ENCODE data around the gene MTMR12. TPM values are rescaled to one million over a fixed set of nuclear protein-coding genes. Genes with fewer than 3 reads are reported as not detected.

Gene MTMR12
- total and polyA plus RNA-seq, 2 of the 13 experiments (the other 11 are each of a cell fraction or from before 2014, with no cell fraction given) = 23.4 to 36.6 TPM

- TF ChIP-seq ZNF784 (CRISPR knock-in tag; IDR thresholded peaks at IDR 0.05; ENCODE audit: borderline replicate concordance) (no peak), NFIB (CRISPR knock-in tag; IDR thresholded peaks at IDR 0.05; ENCODE audit: borderline replicate concordance) (no peak), ZNF549 (CRISPR knock-in tag; IDR thresholded peaks at IDR 0.05) (no peak), FOSL1 (CRISPR knock-in tag; IDR thresholded peaks at IDR 0.05; ENCODE audit: borderline replicate concordance) (no peak), SCMH1 (CRISPR knock-in tag; IDR thresholded peaks at IDR 0.05; ENCODE audit: borderline replicate concordance) (no peak), ZNF569 (CRISPR knock-in tag; IDR thresholded peaks at IDR 0.05; ENCODE audit: borderline replicate concordance) (no peak), ZNF660 (CRISPR knock-in tag; IDR thresholded peaks at IDR 0.05; ENCODE audit: borderline replicate concordance, low read depth) (no peak), ZNF468 (CRISPR knock-in tag; IDR thresholded peaks at IDR 0.05) (no peak), ZNF788 (CRISPR knock-in tag; IDR thresholded peaks at IDR 0.05; ENCODE audit: borderline replicate concordance) (no peak), ZBTB3 (CRISPR knock-in tag; IDR thresholded peaks at IDR 0.05; ENCODE audit: borderline replicate concordance, low read depth) (no peak), ARNT (IDR thresholded peaks at IDR 0.05) (no peak), ZNF296 (CRISPR knock-in tag; conservative IDR thresholded peaks at IDR 0.05) (no peak), ZBTB14 (CRISPR knock-in tag; IDR thresholded peaks at IDR 0.05) (no peak), RARA (CRISPR knock-in tag; IDR thresholded peaks at IDR 0.05) (no peak), SOX6 (IDR thresholded peaks at IDR 0.05) (no peak), SOX6 (CRISPR knock-in tag; IDR thresholded peaks at IDR 0.05) (0 out of 2 replicates have a peak, but pooled peaks have one; percentile 16), KMT2B (CRISPR knock-in tag; IDR thresholded peaks at IDR 0.05) (no peak), CEBPG (CRISPR knock-in tag; IDR thresholded peaks at IDR 0.05) (peak; percentile 51), KDM5A (IDR thresholded peaks at IDR 0.05; ENCODE audit: borderline replicate concordance, low read length) (no peak), RFX1 (IDR thresholded peaks at IDR 0.05) (no peak), ZNF160 (CRISPR knock-in tag; IDR thresholded peaks at IDR 0.05) (no peak), TARDBP (CRISPR knock-in tag; IDR thresholded peaks at IDR 0.05) (no peak)
- TF ChIP-seq, protein P1, sequence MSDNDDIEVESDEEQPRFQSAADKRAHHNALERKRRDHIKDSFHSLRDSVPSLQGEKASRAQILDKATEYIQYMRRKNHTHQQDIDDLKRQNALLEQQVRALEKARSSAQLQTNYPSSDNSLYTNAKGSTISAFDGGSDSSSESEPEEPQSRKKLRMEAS (IDR thresholded peaks at IDR 0.05) = no peak
- TF ChIP-seq, protein P2, sequence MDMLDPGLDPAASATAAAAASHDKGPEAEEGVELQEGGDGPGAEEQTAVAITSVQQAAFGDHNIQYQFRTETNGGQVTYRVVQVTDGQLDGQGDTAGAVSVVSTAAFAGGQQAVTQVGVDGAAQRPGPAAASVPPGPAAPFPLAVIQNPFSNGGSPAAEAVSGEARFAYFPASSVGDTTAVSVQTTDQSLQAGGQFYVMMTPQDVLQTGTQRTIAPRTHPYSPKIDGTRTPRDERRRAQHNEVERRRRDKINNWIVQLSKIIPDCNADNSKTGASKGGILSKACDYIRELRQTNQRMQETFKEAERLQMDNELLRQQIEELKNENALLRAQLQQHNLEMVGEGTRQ (IDR thresholded peaks at IDR 0.05; ENCODE audit: low read depth, low read length) = no peak
- TF ChIP-seq, protein P2 (CRISPR knock-in tag; IDR thresholded peaks at IDR 0.05; ENCODE audit: borderline replicate concordance) = no peak
Observed at GRCh38 chr5:32276173-32276853, 36.4 kb downstream of the MTMR12 start (continued).

All from HepG2 (cell line).